Superior temporal gyrus (tissue), 1 donor: Measurements from ENCODE around the gene ZRANB3.
A peak's percentile ranks its signal among the peaks of the same experiment; 100 is the strongest.

Source experiments
- DNase-seq: peaks from one replicate; pipeline ENCODE4 v3.0.0-alpha.2; 2016; ENCODE audit errors: extremely low spot score

The ZRANB3 gene

GRCh38 chr2:135252805-135253458 lies 278.1 kb downstream of the ZRANB3 start:
- DNase-seq = no peak

DNA sequence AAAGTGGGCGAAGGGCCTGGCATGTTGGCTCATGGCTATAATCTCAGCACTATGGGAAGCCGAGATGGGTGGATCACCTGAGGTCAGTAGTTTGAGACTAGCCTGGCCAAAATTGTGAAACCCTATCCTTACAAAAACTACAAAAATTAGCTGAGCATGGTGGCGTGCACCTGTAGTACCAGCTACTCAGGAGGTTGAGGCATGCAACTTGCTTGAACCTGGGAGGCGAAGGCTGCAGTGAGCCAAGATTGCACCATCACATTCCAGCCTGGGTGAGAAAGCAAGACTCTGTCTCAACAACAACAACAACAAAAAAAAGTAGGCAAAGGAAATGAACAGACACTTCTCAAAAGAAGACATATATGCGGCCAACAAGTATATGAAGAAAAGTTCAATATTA lies 282.4 kb downstream of the ZRANB3 start:
- no peak for DNase-seq

- no peak for DNase-seq
These were observed 284.2 kb downstream of the ZRANB3 start for GRCh38 chr2:135246711-135247270.

- no peak for DNase-seq
These were observed 285.9 kb downstream of the ZRANB3 start for GRCh38 chr2:135245071-135245470.

DNA sequence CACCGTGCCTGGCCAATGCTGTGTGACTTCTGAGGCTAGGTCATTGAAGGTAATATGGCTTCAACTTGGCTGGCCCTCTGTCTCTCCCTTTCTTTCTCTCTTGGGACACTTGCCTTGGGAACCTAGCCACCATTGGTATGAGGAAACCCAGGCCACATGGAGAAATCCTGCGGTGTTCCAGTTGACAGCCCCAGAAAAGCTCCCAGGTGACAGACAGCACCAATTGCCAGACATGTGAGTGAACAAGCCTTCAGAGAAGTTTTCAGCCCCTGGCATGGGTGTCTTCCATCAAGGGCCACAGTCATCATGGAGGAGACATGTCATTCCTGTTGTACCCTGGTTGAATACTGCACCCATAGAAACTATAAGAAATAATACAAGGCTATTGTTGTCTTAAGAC lies 292.4 kb downstream of the ZRANB3 start:
- DNase-seq = no peak

GRCh38 chr2:135230150-135230549 lies 300.9 kb downstream of the ZRANB3 start:
- no peak for DNase-seq

- DNase-seq = no peak
These were observed 303.6 kb downstream of the ZRANB3 start for GRCh38 chr2:135227386-135227785.

DNA sequence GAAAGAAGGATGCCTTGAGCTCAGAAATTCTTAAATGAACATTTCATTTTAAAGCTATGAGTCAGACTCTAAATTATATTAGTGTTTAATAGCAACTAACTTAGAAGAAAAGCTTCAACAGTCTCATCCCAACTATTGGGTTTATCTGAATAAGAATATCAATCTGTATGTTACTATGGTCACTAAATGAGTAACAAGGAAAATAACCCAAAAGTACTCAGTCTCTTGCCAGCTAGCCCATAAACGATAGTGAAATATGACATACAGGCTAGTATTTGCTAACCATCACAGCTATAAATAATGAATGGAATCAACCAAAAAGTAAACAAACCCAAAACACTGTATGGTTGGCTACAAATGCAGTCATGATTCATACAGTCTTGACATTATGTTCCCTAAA lies 304.1 kb downstream of the ZRANB3 start:
- no peak for DNase-seq

DNA sequence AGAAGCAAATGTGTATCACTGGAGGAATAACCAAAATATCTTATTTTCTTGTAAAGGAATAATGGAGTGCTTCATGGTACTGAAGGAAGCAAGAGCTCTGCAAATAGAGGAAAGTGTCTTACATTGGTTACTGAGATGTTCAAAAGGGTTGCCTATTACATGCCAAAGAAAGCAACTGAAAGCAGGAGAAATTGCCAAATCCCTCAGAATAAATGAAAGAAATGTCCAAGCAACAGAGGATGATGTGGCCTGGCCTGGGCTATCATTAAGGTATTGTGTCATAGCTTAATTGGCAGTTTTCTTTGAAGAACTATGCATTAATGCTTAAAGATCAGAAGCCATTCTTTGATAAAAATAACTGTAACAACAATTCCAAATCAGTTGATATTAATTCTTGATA lies 305.2 kb downstream of the ZRANB3 start:
- DNase-seq = no peak

DNA sequence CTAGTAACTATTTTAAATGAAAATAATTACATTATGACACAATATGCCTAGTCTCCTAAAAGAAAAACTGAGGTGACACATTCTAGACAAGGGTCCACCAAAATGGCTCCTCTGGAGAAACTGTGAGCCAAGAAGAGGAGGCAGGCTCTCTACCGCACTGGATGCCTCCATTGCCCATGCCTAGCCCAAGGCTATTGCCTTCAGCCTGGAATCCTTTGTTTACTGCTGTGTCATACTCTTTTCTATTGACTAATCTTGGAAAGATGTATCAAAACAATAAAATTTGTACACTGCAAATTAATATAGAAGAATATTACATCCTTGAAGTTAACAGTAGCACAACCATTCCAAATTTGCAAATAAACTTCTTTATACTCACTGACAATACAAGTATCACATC lies 311.8 kb downstream of the ZRANB3 start:
- DNase-seq = no peak

DNA sequence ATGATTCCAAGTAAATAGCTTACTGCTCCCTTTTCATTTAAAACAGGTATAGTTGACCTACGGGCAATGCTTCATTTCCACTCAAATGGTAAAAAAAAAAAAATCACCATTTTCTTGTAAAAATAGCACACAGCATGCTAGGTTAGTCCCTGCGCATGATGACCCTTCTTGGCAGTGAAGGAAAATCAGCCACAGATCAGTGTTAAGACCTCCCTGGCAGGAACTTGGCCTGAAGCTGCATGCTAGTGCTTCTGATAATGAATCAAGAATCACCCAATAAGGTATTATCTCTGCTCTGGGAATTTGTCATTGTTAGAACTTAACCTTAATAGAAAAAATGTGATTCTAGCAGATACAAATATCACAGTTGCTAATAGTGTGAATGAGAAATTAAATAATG lies 312.6 kb downstream of the ZRANB3 start:
- DNase-seq = no peak

DNA sequence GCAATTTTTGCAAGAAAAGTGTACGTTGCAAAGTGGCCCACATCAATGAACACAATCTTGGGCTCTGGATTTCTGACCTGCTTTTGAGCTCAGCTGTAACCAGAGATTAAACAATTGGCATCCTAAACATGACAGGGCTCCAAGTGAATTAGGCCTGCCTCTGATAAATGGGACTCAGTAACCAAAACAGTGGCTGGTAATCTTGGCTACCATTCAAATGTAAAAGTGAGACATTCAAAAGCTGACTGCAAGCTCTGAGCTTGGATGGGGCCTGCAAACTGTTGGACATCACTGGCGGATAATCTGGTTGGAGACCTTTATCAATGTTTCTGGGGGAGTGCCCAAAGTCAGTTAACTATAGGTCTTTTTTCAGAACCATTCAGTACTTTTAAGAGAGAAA lies 318.3 kb downstream of the ZRANB3 start:
- no peak for DNase-seq

GRCh38 chr2:135208016-135208415 lies 323.0 kb downstream of the ZRANB3 start:
- no peak for DNase-seq

DNA sequence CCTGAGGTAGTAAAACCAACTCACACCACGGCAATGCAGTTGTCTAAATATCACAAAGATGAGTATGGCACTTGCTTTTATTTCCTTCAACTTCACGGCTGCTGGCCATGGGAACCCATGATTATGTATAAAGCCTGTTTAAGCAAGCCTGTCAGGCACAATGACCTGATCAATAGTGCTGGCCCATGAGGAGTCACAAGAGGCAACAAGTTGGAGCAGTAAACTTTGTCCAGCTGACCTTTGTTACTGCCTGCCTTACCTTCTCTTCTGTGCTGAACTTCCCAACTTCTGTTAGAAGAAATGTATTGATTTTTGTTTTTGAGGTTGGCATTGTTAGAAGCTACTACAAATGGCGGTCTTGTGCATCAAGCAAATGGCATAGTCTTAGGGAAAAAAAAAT lies 327.1 kb downstream of the ZRANB3 start:
- no peak for DNase-seq

DNA sequence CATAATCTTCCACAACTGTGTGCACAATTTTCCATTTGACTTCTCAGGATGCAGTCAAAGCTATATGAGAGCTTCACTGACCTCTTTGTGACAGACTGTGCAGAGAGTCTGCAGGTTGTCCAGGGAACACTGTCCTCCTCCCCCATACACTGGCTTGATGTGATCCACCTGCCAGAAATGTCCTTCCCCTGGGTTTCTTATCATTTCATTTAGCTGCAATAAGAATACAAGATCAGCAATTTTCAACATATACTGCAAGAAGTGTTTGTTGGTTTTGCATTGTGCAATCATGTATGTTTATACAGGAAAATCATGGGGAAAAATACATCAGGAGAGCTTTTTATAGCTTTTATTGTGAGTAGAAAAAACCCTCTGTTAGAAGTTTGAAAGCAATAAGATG lies 328.3 kb downstream of the ZRANB3 start:
- DNase-seq = no peak

- no peak for DNase-seq
These were observed 332.5 kb downstream of the ZRANB3 start for GRCh38 chr2:135198481-135198880.

GRCh38 chr2:135190799-135191198 lies 340.2 kb downstream of the ZRANB3 start:
- no peak for DNase-seq

GRCh38 chr2:135189148-135189547 lies 341.9 kb downstream of the ZRANB3 start:
- no peak for DNase-seq

- peak; percentile 65 for DNase-seq
These were observed 343.7 kb downstream of the ZRANB3 start for GRCh38 chr2:135187270-135187669.

- DNase-seq = no peak
These were observed 345.0 kb downstream of the ZRANB3 start for GRCh38 chr2:135186054-135186453.

DNA sequence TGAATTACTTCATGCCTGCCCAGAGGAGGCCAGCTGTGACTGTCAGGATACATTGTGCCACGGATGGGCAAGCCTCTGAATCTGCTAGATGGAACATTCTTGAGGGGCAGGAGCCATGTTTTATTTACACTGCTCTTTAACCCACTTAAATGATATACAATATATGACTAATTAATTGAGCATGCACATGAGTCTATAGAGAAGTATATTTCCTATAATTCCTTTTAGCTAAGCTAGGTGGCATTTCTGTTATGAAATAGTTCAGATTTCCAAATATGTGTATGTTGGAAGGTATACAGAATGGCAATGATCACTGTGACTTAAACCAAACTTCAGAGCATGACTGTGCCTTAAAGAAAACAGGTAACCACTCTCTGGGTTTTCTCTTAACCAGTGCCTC lies 347.2 kb downstream of the ZRANB3 start:
- no peak for DNase-seq

DNA sequence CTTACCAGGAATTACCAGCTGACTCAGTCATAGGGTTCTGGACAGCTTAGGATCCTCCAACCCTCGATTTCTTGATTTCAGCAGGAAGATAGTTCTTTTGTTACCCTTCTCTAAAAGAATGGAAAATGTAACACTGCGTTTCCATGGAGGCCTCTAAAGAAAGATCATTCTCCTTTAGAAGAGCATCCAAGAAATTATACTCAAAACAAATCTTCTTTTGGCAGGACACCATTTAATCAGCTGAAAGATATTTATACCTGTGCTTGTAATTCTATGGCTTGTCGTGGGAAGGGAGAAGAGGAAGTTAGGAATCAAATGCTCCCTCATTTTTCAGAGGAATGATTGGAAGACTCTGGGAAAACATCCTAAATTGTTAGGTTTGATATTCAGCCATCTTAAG lies 348.4 kb downstream of the ZRANB3 start:
- DNase-seq = peak; percentile 66

DNA sequence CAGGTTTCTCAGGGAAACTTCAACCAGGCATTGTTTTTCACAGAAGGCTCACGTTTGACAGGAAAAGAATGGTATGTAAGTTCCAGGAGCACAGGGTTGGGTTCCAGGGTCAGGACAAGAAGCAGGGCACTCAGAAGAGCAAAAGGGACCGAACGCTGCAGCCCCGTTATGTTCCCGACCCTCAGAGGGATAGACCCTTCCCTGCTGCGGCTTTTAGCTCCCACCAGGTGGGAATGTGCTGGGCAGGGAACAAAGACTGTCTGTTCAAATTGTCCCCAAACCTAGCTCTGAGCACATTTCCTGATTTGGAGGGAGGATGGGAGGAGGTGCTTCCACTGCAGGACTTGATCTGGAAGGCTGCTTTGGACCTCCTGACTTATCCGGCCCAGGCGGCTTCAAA lies 348.8 kb downstream of the ZRANB3 start:
- DNase-seq = peak; percentile 18

- DNase-seq = peak; percentile 9
These were observed 351.3 kb downstream of the ZRANB3 start for GRCh38 chr2:135179689-135180088.
